CD4-positive, alpha-beta T cell treated with Interleukin-10 for 1 hour (primary cell): Measurements from ENCODE around the gene ZNRF3.
"Not testable (repeated sequence)": the region's sequence is repeated elsewhere in the genome, so short reads cannot be mapped to it uniquely, and the experiment has no call there.

ENCODE experiments used
- DNase-seq: peaks from one replicate; pipeline ENCODE4 v3.0.0-alpha.2; 2020

The ZNRF3 gene

GRCh38 chr22:28986366-28986765, 103.0 kb downstream of the ZNRF3 start:
- DNase-seq: no peak

GRCh38 chr22:28988457-28988856, 105.1 kb downstream of the ZNRF3 start:
- DNase-seq: no peak

DNA sequence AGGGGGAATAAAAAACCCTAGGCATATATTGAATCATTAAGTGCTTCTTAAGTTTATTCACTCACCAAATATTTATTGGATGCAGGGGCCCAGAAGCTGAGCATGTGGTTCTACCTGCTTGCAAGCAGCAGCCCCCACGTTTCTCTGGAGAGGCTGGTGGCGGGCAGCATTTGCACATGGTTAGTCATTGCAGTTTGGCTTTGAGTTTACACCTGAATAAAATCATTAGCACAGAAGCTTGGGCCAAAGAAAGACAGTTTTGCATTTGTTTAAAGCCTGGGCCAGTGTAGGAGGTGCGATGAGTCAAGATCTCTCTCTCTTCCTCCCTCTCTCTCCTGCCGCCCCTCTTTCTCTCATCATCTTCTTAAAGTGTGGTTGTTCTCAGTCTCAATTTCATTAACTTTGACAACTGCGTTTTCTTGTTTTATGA, 105.7 kb downstream of the ZNRF3 start:
- no peak for DNase-seq

DNA sequence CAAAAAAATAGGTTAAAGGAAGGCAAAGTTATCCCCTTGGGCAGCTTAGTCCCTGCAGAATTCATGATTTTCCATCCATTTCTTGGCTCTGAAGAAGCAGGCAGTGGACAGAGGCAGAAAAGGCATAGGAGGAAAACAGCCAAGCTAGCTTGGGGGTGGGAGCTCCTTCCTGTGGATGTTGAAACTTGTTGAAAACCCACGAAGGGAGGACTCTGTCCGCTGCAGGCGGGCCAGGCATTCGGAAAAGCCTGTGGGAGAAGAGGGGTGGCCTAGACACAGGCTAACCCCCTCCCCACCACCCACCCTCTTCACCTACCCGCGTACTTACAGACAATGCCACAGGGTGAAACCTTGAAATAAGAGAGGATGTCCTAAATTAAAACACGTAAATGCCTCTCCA, 106.1 kb downstream of the ZNRF3 start:
- no peak for DNase-seq

GRCh38 chr22:28989912-28990311, 106.5 kb downstream of the ZNRF3 start:
- no peak for DNase-seq

DNA sequence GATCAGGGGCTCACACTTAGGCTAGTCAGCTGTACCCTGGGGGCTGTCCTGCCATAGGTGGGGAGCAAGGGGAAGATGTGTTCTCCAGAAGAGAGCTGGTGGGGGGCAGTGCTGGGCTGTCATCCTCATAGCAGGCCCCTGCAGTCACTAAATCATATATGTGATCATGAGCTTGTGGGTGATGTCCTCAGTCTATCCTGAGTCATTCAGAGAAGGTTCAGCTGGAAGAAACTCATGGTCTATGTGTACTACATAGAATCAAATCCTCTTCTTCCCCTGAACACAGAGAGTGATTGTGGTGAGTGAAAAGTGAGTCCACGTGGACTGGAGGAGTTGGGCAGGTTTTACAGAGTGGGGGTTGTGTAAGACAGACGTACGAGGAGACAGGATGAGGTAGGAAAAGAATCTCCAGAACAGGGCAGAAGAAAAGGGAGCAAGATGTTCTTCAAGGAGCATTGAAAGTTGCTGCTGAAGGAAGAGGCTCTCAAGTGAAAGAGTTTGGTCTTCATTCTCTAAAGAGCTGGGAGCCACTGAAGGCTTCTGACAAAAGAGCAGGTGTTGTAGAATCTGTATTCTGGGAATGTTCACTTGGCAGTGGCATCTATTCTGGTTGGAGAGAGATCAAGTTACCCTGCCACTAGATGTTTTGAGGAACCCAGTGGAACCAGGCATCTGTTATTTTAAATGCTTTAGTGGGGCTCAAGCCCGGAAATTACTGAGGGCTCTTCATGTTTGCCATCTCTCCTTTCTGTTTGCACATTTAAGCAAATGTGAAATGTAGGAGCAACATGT, 109.4 kb downstream of the ZNRF3 start:
- DNase-seq: no peak

- no peak for DNase-seq
These were observed 111.2 kb downstream of the ZNRF3 start for GRCh38 chr22:28994522-28994921.

- DNase-seq: no peak
These were observed 112.2 kb downstream of the ZNRF3 start for GRCh38 chr22:28995551-28995950.

DNA sequence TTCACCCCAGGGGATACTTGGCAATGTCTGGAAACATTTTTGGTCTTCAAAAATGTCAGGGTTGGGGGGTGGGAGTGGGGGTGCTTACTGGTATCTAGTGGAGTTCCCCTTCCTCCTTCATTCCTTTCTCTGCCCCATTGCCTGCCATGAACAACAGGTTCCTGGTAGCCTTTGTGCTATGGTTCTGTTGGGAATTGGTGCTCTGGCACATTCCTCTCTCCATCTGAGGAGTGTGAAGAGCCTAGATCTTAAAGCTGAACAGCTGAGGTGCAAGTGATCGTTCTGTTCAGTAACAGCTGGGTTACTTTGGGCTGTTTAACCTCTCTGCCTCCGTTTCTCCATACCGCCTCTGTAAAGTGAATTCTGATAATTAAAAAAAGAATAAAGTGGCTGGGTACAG, 114.0 kb downstream of the ZNRF3 start:
- DNase-seq: no peak

- no peak for DNase-seq
These were observed 115.3 kb downstream of the ZNRF3 start for GRCh38 chr22:28998681-28999080.

DNA sequence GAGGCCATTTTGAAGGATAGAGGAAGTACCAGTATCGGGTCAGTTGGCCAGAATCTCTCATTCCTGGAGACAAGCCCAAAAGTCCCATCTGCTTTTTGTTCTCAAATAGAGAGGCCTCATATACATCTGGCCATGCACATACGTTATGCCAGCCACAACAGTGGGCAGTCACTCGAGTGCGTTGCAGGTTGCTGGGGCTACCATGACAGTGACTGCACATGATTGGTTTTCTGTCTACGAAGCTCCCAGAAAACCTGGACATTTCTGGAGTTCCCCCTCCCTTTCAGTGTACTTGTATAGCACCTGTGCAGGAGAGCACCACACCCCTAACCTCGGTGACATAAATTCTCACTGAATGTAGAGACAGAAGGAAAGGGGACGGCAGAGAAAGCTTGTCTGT, 116.1 kb downstream of the ZNRF3 start:
- no peak for DNase-seq

DNA sequence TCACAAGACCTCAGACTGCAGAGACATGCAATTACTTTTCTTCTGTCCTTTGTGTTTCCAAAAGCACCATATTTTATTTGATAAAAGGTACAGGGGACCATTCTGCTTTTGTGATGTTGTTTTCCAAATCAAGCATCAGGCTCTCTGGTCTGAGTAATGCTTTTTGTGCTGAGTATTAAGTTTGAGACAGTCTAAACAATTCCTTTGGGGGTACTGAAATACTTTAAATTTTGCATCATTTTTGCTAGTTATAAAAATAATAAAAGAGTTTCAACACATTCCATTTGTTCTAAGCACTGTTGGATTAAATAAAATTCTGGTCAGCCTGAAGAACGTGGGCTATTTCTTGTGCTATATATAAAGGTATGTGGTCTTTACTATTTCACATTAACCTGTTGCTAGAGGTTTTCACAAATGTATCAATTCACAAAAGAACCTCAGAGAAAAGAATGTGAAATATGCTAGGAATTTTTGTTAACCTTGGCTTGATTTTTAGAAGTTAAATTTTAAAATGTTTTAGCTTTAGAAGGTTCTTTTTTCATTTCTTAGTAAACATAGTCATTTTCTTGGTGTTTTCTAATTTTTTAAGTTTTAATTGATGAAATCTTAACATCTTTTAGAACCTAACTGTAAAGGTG, 116.7 kb downstream of the ZNRF3 start:
- no peak for DNase-seq

- no peak for DNase-seq
These were observed 117.3 kb downstream of the ZNRF3 start for GRCh38 chr22:29000641-29001040.

GRCh38 chr22:29002603-29003002, 119.2 kb downstream of the ZNRF3 start:
- no peak for DNase-seq

- no peak for DNase-seq
These were observed 120.2 kb downstream of the ZNRF3 start for GRCh38 chr22:29003552-29003951.

DNA sequence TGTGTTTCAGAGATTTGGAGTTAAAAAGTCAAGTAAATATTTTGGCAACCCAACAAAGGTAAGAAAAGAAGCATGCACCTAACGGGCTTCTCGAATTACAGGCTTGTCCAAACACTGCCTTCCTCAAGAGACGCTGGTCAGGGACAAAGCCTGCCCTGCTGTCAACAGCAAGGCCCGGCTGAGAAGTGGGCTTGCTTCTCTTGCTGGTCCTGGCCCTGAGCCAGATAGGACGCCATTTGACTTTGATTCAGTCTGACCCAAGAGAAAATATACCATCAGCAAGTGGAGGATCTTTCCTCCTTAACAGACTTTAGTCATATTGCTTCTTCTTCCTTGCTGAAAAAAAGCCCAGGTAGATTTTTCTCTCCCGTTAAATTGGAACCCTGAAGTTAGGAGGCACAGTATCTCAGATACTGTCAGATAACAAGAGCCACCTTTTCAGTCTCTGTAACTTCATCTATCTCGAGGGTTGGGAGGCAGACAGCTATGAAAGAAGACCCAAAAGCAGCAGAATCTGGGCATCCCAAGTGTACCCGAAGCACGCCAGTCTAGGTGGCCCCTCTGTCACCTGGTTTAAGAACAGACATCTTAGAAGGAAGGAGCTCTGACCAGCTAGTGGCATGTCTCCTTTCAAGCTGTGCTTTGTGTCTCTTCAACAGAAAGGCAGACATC, 120.7 kb downstream of the ZNRF3 start:
- DNase-seq: no peak

DNA sequence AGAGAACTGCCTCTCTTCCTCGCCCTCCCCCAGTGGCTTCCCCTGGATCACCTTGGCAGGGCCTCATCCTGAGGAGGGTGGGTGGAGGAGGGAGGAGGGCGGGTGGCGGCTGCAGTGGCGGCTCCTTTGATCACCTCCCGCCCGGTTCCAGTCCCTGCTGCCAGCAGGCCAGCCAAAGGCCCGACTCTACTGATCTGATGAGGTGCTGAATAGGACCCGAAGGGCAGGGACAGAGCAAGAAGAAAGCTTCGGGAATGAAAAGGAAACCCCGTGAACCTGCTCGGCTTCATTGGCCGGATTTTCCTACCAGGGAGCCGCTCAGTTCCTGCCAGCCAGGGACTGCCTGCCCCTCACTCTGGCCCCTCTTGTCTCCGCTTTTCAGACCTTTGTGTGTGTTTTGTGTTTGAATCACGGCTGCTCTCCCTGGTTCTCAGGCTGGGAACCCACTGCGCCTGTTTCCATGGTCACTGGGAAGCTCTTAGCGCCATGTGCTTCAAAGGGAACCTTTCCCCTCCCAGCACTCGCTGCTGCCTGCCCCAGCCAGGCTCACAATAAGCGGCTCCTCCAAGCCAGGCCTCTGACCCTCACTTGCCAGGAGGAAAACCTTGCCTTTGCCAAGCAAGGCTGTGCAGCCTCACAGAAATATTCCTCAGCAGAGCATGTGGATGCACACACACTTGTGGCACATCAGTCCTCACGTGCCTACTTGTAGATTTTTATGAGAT, 121.4 kb downstream of the ZNRF3 start:
- DNase-seq: no peak

GRCh38 chr22:29005754-29006153, 122.4 kb downstream of the ZNRF3 start:
- not testable (repeated sequence) for DNase-seq

DNA sequence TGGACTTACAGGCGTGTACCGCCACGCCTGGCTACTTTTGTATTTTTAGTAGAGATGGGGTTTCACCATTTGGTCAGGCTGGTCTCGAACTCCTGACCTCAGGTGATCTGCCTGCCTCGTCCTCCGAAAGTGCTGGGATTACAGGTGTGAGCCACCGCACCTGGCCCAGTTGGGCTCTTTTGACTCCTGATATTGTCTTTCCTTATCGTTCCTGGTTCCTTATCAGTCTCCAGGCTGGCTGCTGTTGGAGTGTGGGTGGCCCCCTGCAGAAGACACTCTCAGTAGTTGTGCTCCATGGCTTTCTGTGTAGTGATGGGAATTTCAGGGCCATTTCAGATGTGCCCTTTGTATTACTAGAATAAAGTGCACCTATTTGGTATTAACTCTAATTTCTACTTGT, 123.0 kb downstream of the ZNRF3 start:
- no peak for DNase-seq

DNA sequence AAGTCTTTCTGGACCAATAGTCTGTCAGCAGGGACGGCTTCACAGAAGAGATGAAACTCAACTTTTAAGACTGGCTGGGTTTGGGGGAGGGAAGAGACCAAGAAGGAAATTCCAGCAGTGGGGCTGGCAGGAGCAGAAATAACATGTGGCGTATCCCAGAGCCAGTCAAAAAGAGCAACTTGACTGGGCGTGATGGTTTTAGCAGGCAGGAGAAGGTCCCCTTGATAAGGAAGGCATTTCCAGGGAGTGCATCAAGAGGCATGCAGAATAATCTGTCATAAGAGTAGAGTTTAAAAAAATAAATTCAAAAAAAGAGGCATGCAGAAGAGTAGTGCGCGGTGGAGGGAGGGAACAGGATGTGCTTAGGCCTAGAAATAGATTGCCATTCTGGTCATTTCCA, 125.8 kb downstream of the ZNRF3 start:
- DNase-seq: no peak

GRCh38 chr22:29011240-29012100, 128.1 kb downstream of the ZNRF3 start:
- DNase-seq: no peak

DNA sequence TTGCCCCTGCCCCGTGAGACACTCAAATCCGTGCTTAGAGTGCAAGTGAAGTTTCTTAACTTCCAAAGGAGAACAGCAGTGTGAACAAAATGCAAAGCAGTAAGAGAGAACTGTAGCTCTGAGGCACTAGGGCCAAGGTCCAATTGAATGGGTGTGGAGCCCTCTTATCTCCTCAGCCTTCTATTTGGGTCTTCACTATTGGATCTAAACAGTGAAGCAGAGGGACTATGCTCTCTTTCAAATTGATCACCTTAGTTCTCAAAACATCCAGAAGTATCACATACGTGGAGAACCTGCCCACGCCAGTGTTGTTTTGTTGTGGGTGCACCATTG, 128.7 kb downstream of the ZNRF3 start:
- DNase-seq: no peak

GRCh38 chr22:29012952-29013351, 129.6 kb downstream of the ZNRF3 start:
- no peak for DNase-seq
